Muscle of leg (tissue), 11 donors: ENCODE results near the gene ABHD5. TPM values are rescaled to one million over a fixed set of nuclear protein-coding genes. Genes with fewer than 3 reads are reported as not detected.

ENCODE experiments used
- DNase-seq: peaks from one replicate; pipeline ENCODE4 v3.0.0; 2013
- H3K27ac ChIP-seq: one replicate; pipeline ENCODE4 v1.5.1; 2013; ENCODE audit warnings: mild to moderate bottlenecking, low read length, control low read depth
- H3K27me3 ChIP-seq: one replicate; pipeline ENCODE4 v1.6.1; 2013; ENCODE audit warnings: low read length; ENCODE audit not compliant: control insufficient read depth, insufficient read depth
- H3K36me3 ChIP-seq: one replicate; pipeline ENCODE4 v1.6.1; 2013; ENCODE audit warnings: low read length; ENCODE audit not compliant: control insufficient read depth, insufficient read depth
- H3K4me1 ChIP-seq: one replicate; pipeline ENCODE4 v1.6.1; 2013; ENCODE audit warnings: low read length; ENCODE audit not compliant: control insufficient read depth, insufficient read depth
- H3K4me3 ChIP-seq: one replicate; pipeline ENCODE4 v1.5.1; 2013; ENCODE audit warnings: low read length, control low read depth
- H3K9me3 ChIP-seq: replicated peaks from 2 replicates; pipeline ENCODE4 v1.6.1; 2013; ENCODE audit warnings: low read depth, low read length; ENCODE audit not compliant: control insufficient read depth
- WGBS: methylation state at CpG from one replicate; pipeline ENCODE4 v1.1.5; 2013; ENCODE audit warnings: missing lambda C conversion rate; ENCODE audit not compliant: insufficient coverage; 5-methylcytosine and 5-hydroxymethylcytosine counted together
- polyA plus RNA-seq, 8 donors: library from polyadenylated mRNA; unstranded; fragments of 120-200 nt; gene quantifications; one replicate each; pipeline versions ENCODE4 v1.2.1 to v1.2.3, GENCODE V29; 2013; ENCODE audit warnings: inconsistent platforms in 1 of 8, low replicate concordance in 1 of 8; ENCODE audit not compliant: insufficient read length in 8 of 8, insufficient read depth in 1 of 8
- total RNA-seq: library from RNA; stranded (reverse); fragments of 120-200 nt; gene quantifications from one replicate; pipeline ENCODE4 v1.2.4, GENCODE V29; 2013

The ABHD5 gene
- total and polyA plus RNA-seq, 9 donors: 8.8 to 11.6 (median 10.8) TPM

GRCh38 chr3:43732747-43733425 lies 42.1 kb downstream of the ABHD5 start:
- 95% methylated on average over 3 of the region's 6 CpGs for WGBS
- no peak for DNase-seq
- Histone ChIP-seq H3K27ac (no peak overlapping the region), H3K4me1 (no peaks in the 10 kb centered on the region), H3K4me3 (no peak overlapping the region), H3K27me3 (no peaks in the 10 kb centered on the region), H3K9me3 (no peaks in the 10 kb centered on the region), H3K36me3 (peaks cover 2% of the 10 kb centered on the region)

- Histone ChIP-seq H3K36me3 (peaks cover 2% of the 10 kb centered on the region), H3K27me3 (no peaks in the 10 kb centered on the region), H3K27ac (no peak overlapping the region), H3K4me1 (no peaks in the 10 kb centered on the region), H3K9me3 (no peaks in the 10 kb centered on the region), H3K4me3 (no peak overlapping the region)
- 66% methylated on average over 3 of the region's 6 CpGs for WGBS
- no peak for DNase-seq
These were observed 43.0 kb downstream of the ABHD5 start for GRCh38 chr3:43733459-43734384.

- no peak overlapping the region for H3K27ac ChIP-seq
- DNase-seq: no peak
- no peak overlapping the region for H3K4me3 ChIP-seq
- WGBS: 71% methylated on average over 1 of the region's 2 CpGs
- H3K4me1 ChIP-seq: no peaks in the 10 kb centered on the region
- H3K36me3 ChIP-seq: peaks cover 2% of the 10 kb centered on the region
- no peaks in the 10 kb centered on the region for H3K27me3 ChIP-seq
- H3K9me3 ChIP-seq: no peaks in the 10 kb centered on the region
These were observed 43.9 kb downstream of the ABHD5 start for GRCh38 chr3:43734685-43735084.

- Histone ChIP-seq H3K27me3 (no peaks in the 10 kb centered on the region), H3K4me1 (no peaks in the 10 kb centered on the region), H3K36me3 (peaks cover 2% of the 10 kb centered on the region), H3K27ac (no peak overlapping the region), H3K9me3 (no peaks in the 10 kb centered on the region), H3K4me3 (no peak overlapping the region)
- 100% methylated on average over 1 of the region's 4 CpGs for WGBS
- DNase-seq: no peak
These were observed 44.9 kb downstream of the ABHD5 start for GRCh38 chr3:43735618-43736017.

GRCh38 chr3:43736558-43737440 lies 46.1 kb downstream of the ABHD5 start:
- H3K27ac ChIP-seq: no peak overlapping the region
- H3K9me3 ChIP-seq: no peaks in the 10 kb centered on the region
- peaks cover 2% of the 10 kb centered on the region for H3K36me3 ChIP-seq
- DNase-seq: no peak
- no peaks in the 10 kb centered on the region for H3K4me1 ChIP-seq
- H3K27me3 ChIP-seq: no peaks in the 10 kb centered on the region
- H3K4me3 ChIP-seq: no peak overlapping the region
- WGBS: 61% methylated on average over 4 of the region's 8 CpGs

- H3K36me3 ChIP-seq: peaks cover 2% of the 10 kb centered on the region
- no peak overlapping the region for H3K27ac ChIP-seq
- no peaks in the 10 kb centered on the region for H3K27me3 ChIP-seq
- H3K9me3 ChIP-seq: no peaks in the 10 kb centered on the region
- H3K4me3 ChIP-seq: no peak overlapping the region
- WGBS: no CpG with 5 or more reads among the region's 2 CpGs
- no peaks in the 10 kb centered on the region for H3K4me1 ChIP-seq
- no peak for DNase-seq
These were observed 47.6 kb downstream of the ABHD5 start for GRCh38 chr3:43738305-43738704.

- Histone ChIP-seq H3K27ac (no peak overlapping the region), H3K27me3 (no peaks in the 10 kb centered on the region), H3K9me3 (peaks cover 9% of the 10 kb centered on the region), H3K4me1 (no peaks in the 10 kb centered on the region), H3K4me3 (no peak overlapping the region), H3K36me3 (no peaks in the 10 kb centered on the region)
- WGBS: 38% methylated on average over 1 of the region's 3 CpGs
- no peak for DNase-seq
These were observed 52.2 kb downstream of the ABHD5 start for GRCh38 chr3:43742920-43743319.

GRCh38 chr3:43747641-43748040 lies 56.9 kb downstream of the ABHD5 start:
- Histone ChIP-seq H3K4me1 (no peaks in the 10 kb centered on the region), H3K4me3 (no peak overlapping the region), H3K27ac (no peak overlapping the region), H3K27me3 (no peaks in the 10 kb centered on the region), H3K9me3 (peaks cover 9% of the 10 kb centered on the region), H3K36me3 (no peaks in the 10 kb centered on the region)
- 62% methylated on average over 3 of the region's 6 CpGs for WGBS
- DNase-seq: no peak

- peaks cover 9% of the 10 kb centered on the region for H3K9me3 ChIP-seq
- H3K36me3 ChIP-seq: no peaks in the 10 kb centered on the region
- no peaks in the 10 kb centered on the region for H3K27me3 ChIP-seq
- H3K27ac ChIP-seq: no peak overlapping the region
- H3K4me3 ChIP-seq: no peak overlapping the region
- 56% methylated on average over 1 of the region's 5 CpGs for WGBS
- H3K4me1 ChIP-seq: no peaks in the 10 kb centered on the region
- no peak for DNase-seq
These were observed 57.4 kb downstream of the ABHD5 start for GRCh38 chr3:43748179-43748578.

- peaks cover 9% of the 10 kb centered on the region for H3K9me3 ChIP-seq
- no peaks in the 10 kb centered on the region for H3K27me3 ChIP-seq
- peaks cover 4% of the 10 kb centered on the region for H3K4me1 ChIP-seq
- WGBS: 100% methylated on average over 1 of the region's 5 CpGs
- H3K4me3 ChIP-seq: no peak overlapping the region
- H3K36me3 ChIP-seq: no peaks in the 10 kb centered on the region
- H3K27ac ChIP-seq: no peak overlapping the region
- no peak for DNase-seq
These were observed 57.9 kb downstream of the ABHD5 start for GRCh38 chr3:43748645-43749044.
